ENCODE data around the gene SLC43A2.

DNA sequence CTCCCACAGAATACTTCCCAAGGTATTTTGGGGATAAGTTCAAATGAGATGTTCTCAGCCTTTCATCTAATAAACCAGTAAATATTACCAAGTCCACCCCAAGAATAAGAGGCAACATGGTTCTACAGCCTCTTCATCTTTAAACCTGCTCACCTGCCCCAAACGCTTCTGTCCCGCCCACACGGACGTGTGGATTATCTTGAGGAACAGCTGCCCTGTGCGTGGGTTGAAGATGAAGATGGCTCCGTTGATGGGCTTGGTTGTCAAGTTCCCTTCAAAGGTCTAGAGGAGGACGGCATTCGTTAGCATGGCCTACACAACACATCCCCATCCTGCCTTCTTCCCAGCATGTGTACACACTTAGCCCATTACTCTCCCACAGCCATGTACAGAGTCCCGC lies 29.5 kb upstream of the SLC43A2 start:
- TF ChIP-seq, protein P1, sequence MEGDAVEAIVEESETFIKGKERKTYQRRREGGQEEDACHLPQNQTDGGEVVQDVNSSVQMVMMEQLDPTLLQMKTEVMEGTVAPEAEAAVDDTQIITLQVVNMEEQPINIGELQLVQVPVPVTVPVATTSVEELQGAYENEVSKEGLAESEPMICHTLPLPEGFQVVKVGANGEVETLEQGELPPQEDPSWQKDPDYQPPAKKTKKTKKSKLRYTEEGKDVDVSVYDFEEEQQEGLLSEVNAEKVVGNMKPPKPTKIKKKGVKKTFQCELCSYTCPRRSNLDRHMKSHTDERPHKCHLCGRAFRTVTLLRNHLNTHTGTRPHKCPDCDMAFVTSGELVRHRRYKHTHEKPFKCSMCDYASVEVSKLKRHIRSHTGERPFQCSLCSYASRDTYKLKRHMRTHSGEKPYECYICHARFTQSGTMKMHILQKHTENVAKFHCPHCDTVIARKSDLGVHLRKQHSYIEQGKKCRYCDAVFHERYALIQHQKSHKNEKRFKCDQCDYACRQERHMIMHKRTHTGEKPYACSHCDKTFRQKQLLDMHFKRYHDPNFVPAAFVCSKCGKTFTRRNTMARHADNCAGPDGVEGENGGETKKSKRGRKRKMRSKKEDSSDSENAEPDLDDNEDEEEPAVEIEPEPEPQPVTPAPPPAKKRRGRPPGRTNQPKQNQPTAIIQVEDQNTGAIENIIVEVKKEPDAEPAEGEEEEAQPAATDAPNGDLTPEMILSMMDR (IDR thresholded peaks at IDR 0.05) = no peak
- TF ChIP-seq POLR2A (IDR thresholded peaks at IDR 0.05; ENCODE audit: low read depth) = no peak
- TF ChIP-seq EP300 (IDR thresholded peaks at IDR 0.05) = no peak

Measured in esophagus muscularis mucosa (tissue), 4 donors.